Uterus (tissue), 2 donors: ENCODE results near the gene ANKFN1.

Experiments used
- CTCF ChIP-seq, 4 experiments: fragments of 200-600 bp in 2 of 4; fragments of 450-650 bp in 2 of 4; sonication (generic) in 2 of 4; IDR thresholded peaks; one replicate each; pipeline ENCODE4 v1.5.1; 2016 to 2019; ENCODE audit warnings: antibody characterized with exemption in 4 of 4, mild to moderate bottlenecking in 2 of 4, moderate library complexity in 1 of 4
- POLR2A ChIP-seq, 2 donors: fragments of 450-650 bp; IDR thresholded peaks; one replicate each; pipeline ENCODE4 v1.6.1; 2016; ENCODE audit warnings: antibody characterized with exemption in 2 of 2, mild to moderate bottlenecking in 1 of 2, moderate library complexity in 1 of 2

DNA sequence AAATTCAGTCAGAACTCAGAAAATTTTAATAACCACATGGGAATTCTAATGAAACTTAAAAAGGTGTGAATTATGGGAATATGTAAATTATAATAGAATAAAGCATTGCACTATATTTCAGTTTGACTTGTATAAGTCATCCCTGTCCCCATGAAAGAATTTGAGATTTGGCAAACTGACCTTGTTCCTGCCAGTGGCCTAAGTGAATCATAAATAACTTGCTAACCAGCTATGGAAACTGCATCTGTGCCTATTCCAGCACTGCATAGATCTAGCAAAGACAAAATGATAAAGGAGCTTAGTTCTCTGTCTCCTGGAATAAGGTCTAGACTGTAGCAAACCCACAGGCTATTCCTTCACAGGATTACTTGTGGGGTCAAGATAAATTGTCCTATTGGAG is 333.5 kb downstream of the ANKFN1 start:
- TF ChIP-seq POLR2A (IDR thresholded peaks at IDR 0.05) (no peak), CTCF (IDR thresholded peaks at IDR 0.05) (no peak)
